Neural crest cell (in vitro differentiated cells): ENCODE measurements around the gene ZNF615. TPM values are rescaled to one million over a fixed set of nuclear protein-coding genes. Genes with fewer than 3 reads are reported as not detected.
"Not testable (repeated sequence)": the region's sequence is repeated elsewhere in the genome, so short reads cannot be mapped to it uniquely, and the experiment has no call there.

Experiments
- DNase-seq: peaks from one replicate; pipeline ENCODE4 v3.0.0; 2021; ENCODE audit warnings: low read depth, mixed read lengths, low spot score
- H3K27ac Mint-ChIP-seq: one replicate; pipeline ENCODE4 v1.8.0; 2021; ENCODE audit warnings: mild to moderate bottlenecking, mixed read lengths; ENCODE audit not compliant: unreplicated experiment
- H3K27me3 Mint-ChIP-seq: 2 replicates; pipeline ENCODE4 v1.8.0; 2021; ENCODE audit warnings: low read depth, mild to moderate bottlenecking, mixed read lengths
- H3K36me3 Mint-ChIP-seq: 2 replicates; pipeline ENCODE4 v1.8.0; 2021; ENCODE audit warnings: low read depth, mild to moderate bottlenecking, mixed read lengths
- H3K4me1 Mint-ChIP-seq: 2 replicates; pipeline ENCODE4 v1.8.0; 2021; ENCODE audit warnings: mixed read lengths
- H3K4me3 Mint-ChIP-seq: one replicate; pipeline ENCODE4 v1.8.0; 2021; ENCODE audit warnings: mild to moderate bottlenecking, mixed read lengths
- H3K9me3 Mint-ChIP-seq: 2 replicates; pipeline ENCODE4 v1.8.0; 2021; ENCODE audit warnings: mixed read lengths
- total RNA-seq: library from RNA; stranded (reverse); gene quantifications from 2 replicates; pipeline ENCODE4 v1.2.1, GENCODE V29; 2021
- TF ChIP-seq, protein P1 (sequence below): fragments of 200-600 bp; sonication (generic); conservative IDR thresholded peaks from 2 replicates; pipeline ENCODE4 v1.5.0; 2021; ENCODE audit warnings: antibody characterized with exemption, mild to moderate bottlenecking

The ZNF615 gene
- total RNA-seq, 1 donor from 2014 or later, result 11.0 TPM

DNA sequence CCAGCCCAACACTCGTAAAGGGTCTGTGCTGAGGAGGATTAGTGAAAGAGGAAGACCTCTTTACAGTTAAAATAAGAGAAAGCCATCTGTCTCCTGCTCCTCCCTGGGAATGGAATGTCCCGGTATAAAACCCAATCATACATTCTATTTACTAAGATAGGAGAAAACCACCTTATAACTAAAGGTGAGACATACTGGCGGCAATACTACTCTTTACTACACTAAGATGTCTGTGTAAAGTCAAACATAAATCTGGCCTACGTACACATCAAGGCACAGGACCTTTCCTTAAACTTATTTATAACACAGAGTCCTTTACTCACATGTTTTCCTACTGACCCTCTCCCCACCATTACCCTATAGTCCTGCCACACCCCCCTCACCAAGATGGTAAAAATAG is 24.6 kb downstream of the ZNF615 start:
- peaks cover 43% of the 10 kb centered on the region for H3K36me3 Mint-ChIP-seq
- TF ChIP-seq, protein P1, sequence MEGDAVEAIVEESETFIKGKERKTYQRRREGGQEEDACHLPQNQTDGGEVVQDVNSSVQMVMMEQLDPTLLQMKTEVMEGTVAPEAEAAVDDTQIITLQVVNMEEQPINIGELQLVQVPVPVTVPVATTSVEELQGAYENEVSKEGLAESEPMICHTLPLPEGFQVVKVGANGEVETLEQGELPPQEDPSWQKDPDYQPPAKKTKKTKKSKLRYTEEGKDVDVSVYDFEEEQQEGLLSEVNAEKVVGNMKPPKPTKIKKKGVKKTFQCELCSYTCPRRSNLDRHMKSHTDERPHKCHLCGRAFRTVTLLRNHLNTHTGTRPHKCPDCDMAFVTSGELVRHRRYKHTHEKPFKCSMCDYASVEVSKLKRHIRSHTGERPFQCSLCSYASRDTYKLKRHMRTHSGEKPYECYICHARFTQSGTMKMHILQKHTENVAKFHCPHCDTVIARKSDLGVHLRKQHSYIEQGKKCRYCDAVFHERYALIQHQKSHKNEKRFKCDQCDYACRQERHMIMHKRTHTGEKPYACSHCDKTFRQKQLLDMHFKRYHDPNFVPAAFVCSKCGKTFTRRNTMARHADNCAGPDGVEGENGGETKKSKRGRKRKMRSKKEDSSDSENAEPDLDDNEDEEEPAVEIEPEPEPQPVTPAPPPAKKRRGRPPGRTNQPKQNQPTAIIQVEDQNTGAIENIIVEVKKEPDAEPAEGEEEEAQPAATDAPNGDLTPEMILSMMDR, result no peak
- no peak for DNase-seq
- H3K27me3 Mint-ChIP-seq, result no peaks in the 10 kb centered on the region
- no peak overlapping the region for H3K27ac Mint-ChIP-seq
- H3K4me3 Mint-ChIP-seq, result peak overlapping the region; percentile 35
- peaks cover 7% of the 10 kb centered on the region for H3K4me1 Mint-ChIP-seq
- H3K9me3 Mint-ChIP-seq, result peaks cover 20% of the 10 kb centered on the region

DNA sequence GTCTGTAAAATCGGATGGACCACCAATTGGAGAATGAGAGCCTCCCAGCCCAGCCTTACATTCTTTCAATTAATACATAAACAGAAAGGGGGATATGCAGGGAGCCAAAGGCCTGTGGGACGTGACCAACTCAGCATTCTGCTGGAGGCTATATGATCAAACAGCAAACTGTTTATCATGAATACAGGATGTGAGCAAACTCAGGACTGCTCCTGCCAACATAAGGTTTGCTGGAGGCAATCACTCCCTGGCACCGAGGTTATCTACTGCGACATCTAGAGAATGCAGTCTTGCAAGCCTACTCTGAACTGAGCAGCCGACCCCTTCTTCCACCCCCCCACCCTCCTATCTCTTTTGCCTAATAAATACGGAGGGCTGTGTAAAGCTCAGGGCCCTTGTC is 27.1 kb downstream of the ZNF615 start:
- peaks cover 26% of the 10 kb centered on the region for H3K9me3 Mint-ChIP-seq
- not testable (repeated sequence) for DNase-seq, H3K4me1 Mint-ChIP-seq, H3K4me3 Mint-ChIP-seq, H3K27me3 Mint-ChIP-seq, H3K27ac Mint-ChIP-seq
- peaks cover 51% of the 10 kb centered on the region for H3K36me3 Mint-ChIP-seq

DNA sequence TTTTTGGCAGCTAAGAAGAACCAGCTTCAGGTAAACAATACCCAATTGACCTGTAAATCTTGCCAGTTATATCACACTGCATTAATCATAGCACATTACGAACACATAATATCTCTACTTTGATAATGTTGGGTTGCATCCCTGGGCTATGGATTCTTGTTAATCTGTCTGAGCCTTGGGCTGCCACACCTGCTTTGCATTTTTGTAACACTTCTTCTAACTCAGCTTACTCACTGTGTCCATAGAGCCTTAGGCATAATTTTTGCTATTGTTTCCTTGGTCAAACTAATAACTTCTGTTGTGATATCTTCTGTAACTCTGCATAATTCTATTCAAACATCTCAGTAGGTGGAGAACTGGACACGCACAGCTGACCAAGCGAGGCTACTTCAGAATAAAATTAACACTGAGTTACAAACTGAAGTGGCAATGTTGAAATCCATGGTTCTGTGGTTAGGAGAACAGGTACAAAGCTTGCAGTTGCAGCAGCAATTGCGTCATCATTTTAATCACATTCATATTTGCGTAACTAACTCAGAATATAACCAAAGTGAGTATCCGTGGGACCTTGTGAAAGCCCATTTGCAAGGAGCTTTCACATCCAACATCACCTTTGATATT is 27.8 kb downstream of the ZNF615 start:
- Mint-ChIP-seq H3K27ac (no peak overlapping the region), H3K4me3 (no peak overlapping the region), H3K9me3 (peaks cover 26% of the 10 kb centered on the region), H3K4me1 (no peaks in the 10 kb centered on the region), H3K36me3 (peaks cover 51% of the 10 kb centered on the region), H3K27me3 (no peaks in the 10 kb centered on the region)
- no peak for DNase-seq
- TF ChIP-seq, protein P1, result no peak

DNA sequence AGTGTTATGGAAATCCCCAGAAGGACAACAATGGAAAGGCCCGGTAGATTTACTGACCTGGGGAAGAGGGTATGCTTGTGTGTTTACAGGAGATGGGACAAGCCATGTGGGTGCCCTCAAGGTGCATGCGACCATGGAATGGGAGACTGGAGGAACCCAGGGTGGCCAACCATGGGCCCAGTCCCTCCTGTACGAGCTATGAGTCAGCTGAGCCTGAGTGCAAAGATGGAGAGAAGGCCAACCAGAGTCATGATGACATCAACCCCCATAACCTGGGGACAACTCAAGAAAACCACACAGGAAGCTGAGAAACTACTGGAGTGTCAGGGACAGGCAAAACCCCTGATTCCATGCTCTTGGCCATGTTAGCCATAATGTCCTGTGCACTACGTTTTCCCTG is 29.1 kb downstream of the ZNF615 start:
- DNase-seq, result no peak
- Mint-ChIP-seq H3K27me3 (no peaks in the 10 kb centered on the region), H3K27ac (no peak overlapping the region), H3K4me3 (no peak overlapping the region), H3K9me3 (peaks cover 30% of the 10 kb centered on the region), H3K4me1 (no peaks in the 10 kb centered on the region), H3K36me3 (peaks cover 61% of the 10 kb centered on the region)
- TF ChIP-seq, protein P1, result no peak

DNA sequence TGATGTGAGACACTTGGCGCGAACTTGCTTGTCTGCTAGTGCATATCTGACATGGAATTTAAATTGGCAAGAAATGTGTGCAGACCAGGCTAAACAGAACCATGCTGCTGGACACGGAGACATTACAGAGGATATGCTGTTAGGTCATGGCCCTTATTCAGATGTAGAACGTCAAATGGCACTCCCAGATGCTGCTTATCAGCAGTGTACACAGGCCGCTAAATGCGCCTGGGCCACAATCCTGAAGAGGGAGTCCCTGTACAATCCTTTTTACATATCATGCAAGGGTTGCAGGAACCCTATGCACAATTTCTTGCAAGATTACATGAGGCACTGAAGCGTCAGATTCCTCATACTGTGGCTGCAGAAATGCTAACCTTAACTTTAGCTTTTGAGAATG is 30.7 kb downstream of the ZNF615 start:
- TF ChIP-seq, protein P1, result no peak
- Mint-ChIP-seq H3K4me3 (no peak overlapping the region), H3K4me1 (no peaks in the 10 kb centered on the region), H3K27ac (no peak overlapping the region), H3K27me3 (no peaks in the 10 kb centered on the region), H3K36me3 (peaks cover 63% of the 10 kb centered on the region), H3K9me3 (peaks cover 31% of the 10 kb centered on the region)
- DNase-seq, result no peak

DNA sequence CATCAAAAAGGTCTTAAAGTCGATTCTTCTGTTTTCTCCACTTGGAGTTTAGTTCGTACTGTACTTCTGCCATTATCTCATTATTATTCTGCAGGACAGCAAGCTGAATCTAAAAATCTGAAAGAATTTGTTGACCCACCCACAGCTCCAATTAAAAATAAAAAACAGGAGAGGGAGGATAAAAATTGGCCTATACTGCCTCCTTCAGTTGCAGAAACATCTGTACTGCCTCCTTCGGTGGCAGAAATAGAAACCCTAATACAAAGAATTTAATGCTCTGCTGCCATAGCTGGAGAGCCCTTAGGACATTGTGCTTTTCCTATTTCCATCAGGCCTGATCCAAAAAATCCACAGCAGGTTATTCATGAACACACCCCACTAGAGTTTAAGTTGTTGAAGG is 31.2 kb downstream of the ZNF615 start:
- TF ChIP-seq, protein P1, result no peak
- no peak for DNase-seq
- H3K27ac Mint-ChIP-seq, result no peak overlapping the region
- no peaks in the 10 kb centered on the region for H3K4me1 Mint-ChIP-seq
- peaks cover 32% of the 10 kb centered on the region for H3K9me3 Mint-ChIP-seq
- H3K36me3 Mint-ChIP-seq, result peaks cover 67% of the 10 kb centered on the region
- no peaks in the 10 kb centered on the region for H3K27me3 Mint-ChIP-seq
- H3K4me3 Mint-ChIP-seq, result no peak overlapping the region

DNA sequence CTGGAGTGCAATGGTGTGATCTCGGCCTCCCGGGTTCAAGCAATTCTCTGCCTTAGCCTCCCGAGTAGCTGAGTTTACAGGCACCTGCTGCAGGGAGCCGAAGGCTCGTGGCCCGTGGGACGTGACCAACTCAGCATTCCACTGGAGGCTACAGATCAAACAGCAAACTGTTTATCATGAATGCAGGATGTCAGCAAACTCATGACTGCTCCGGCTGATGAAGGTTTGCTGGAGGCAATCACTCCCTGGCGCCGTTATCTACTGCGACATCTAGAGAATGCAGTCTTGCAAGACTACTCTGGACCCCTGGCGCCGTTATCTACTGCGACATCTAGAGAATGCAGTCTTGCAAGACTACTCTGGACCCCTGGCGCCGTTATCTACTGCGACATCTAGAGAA is 32.2 kb downstream of the ZNF615 start:
- H3K4me3 Mint-ChIP-seq, DNase-seq, H3K27me3 Mint-ChIP-seq, H3K27ac Mint-ChIP-seq, H3K4me1 Mint-ChIP-seq: not testable (repeated sequence)
- Mint-ChIP-seq H3K36me3 (peaks cover 72% of the 10 kb centered on the region), H3K9me3 (peaks cover 39% of the 10 kb centered on the region)
